OCI-LY1 (cell line): ENCODE measurements around the gene PLSCR4.

Experiments used
- H2AFZ ChIP-seq: fragments of 200-600 bp; sonication (generic), shearing (Covaris generic); 2 replicates; pipeline ENCODE4 v1.6.0; 2014; ENCODE audit warnings: antibody characterized with exemption, mild to moderate bottlenecking, low read length
- H3F3A ChIP-seq: fragments of 200-600 bp; sonication (generic), shearing (Covaris generic); 2 replicates; pipeline ENCODE4 v1.6.0; 2014; ENCODE audit warnings: mild to moderate bottlenecking, antibody characterized with exemption, low read length, moderate library complexity; ENCODE audit not compliant: insufficient read depth
- H3K27ac ChIP-seq: fragments of 200-600 bp; sonication (generic); 2 replicates; pipeline ENCODE4 v1.5.1; 2014; ENCODE audit warnings: low read length, mixed run types, mild to moderate bottlenecking, low read depth; ENCODE audit not compliant: poor library complexity, severe bottlenecking
- H3K27me3 ChIP-seq: fragments of 200-600 bp; sonication (generic); 2 replicates; pipeline ENCODE4 v1.6.0; 2014; ENCODE audit warnings: antibody characterized with exemption, mild to moderate bottlenecking, low read length, moderate library complexity; ENCODE audit not compliant: insufficient read depth
- H3K36me3 ChIP-seq: fragments of 200-600 bp; sonication (generic); 2 replicates; pipeline ENCODE4 v1.6.1; 2014; ENCODE audit warnings: mild to moderate bottlenecking, antibody characterized with exemption, low read length, moderate library complexity, mixed read lengths; ENCODE audit not compliant: insufficient read depth
- H3K4me1 ChIP-seq: fragments of 200-600 bp; sonication (generic); 2 replicates; pipeline ENCODE4 v1.5.1; 2014; ENCODE audit warnings: mild to moderate bottlenecking, low read length, moderate library complexity; ENCODE audit not compliant: insufficient read depth, severe bottlenecking
- H3K4me2 ChIP-seq: fragments of 200-600 bp; sonication (generic), shearing (Covaris generic); 2 replicates; pipeline ENCODE4 v1.6.1; 2014; ENCODE audit warnings: low read length
- H3K4me3 ChIP-seq: fragments of 200-600 bp; sonication (generic); 2 replicates; pipeline ENCODE4 v1.5.1; 2014; ENCODE audit warnings: low read length, low read depth, mild to moderate bottlenecking, mixed read lengths; ENCODE audit not compliant: poor library complexity, severe bottlenecking
- H3K79me2 ChIP-seq: fragments of 200-600 bp; shearing (Covaris generic); 2 replicates; pipeline ENCODE4 v1.6.1; 2016; ENCODE audit warnings: mixed run types, low read length, mixed read lengths; ENCODE audit not compliant: insufficient read depth
- H3K9ac ChIP-seq: fragments of 200-600 bp; sonication (generic), shearing (Covaris generic); 2 replicates; pipeline ENCODE4 v1.6.1; 2014; ENCODE audit warnings: mild to moderate bottlenecking, low read length, mixed read lengths
- H3K9me2 ChIP-seq: fragments of 200-600 bp; sonication (generic), shearing (Covaris generic); 2 replicates; pipeline ENCODE4 v1.6.1; 2014; ENCODE audit warnings: low read depth, mild to moderate bottlenecking, low read length, mixed read lengths
- H3K9me3 ChIP-seq: fragments of 200-600 bp; shearing (Covaris generic); 2 replicates; pipeline ENCODE4 v1.6.1; 2014; ENCODE audit warnings: low read length, mixed read lengths
- H4K20me1 ChIP-seq: fragments of 200-600 bp; sonication (generic), shearing (Covaris generic); 2 replicates; pipeline ENCODE4 v1.6.0; 2016; ENCODE audit warnings: mild to moderate bottlenecking, low read length; ENCODE audit not compliant: insufficient read depth
- CTCF ChIP-seq: fragments of 200-600 bp; sonication (generic), shearing (Covaris generic); IDR thresholded peaks from 2 replicates; pipeline ENCODE4 v1.5.1; 2017; ENCODE audit warnings: mild to moderate bottlenecking, antibody characterized with exemption, low read length, moderate library complexity, mixed read lengths
- EZH2 ChIP-seq: fragments of 200-600 bp; sonication (generic), shearing (Covaris generic); IDR thresholded peaks from 2 replicates; pipeline ENCODE4 v1.8.0; 2017; ENCODE audit warnings: borderline replicate concordance, mixed run types, mild to moderate bottlenecking, antibody characterized with exemption, low read length, moderate library complexity, mixed read lengths

PLSCR4 gene

DNA sequence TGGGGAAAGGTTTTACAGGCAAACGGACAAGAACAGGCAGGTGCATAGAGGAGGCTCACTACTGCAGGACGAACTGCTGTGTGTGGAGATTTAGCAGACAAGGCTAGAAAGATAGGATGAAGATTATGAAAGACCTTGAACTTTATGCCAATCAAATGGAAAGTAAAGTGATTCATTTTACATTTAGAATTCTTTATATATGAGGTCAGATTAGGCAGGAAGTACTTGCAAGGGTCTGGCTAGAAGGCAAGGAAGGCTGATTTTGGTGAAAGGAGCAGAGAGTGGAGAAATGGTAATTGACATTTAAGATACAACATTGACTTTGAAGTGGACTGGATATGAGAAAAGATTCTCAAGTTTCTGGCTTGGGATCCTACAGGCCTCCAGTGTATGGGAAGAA lies 33.6 kb downstream of the PLSCR4 start:
- Histone ChIP-seq H3K9me2 (no peaks in the 10 kb centered on the region; the same call in 1 of the 2 replicates), H3K4me2 (no peak overlapping the region), H3K27ac (no peak overlapping the region), H3F3A (no peaks in the 10 kb centered on the region), H3K4me3 (no peak overlapping the region), H3K79me2 (no peaks in the 10 kb centered on the region), H3K9ac (no peak overlapping the region), H3K27me3 (no peaks in the 10 kb centered on the region), H3K4me1 (no peaks in the 10 kb centered on the region), H2AFZ (no peak overlapping the region), H3K36me3 (no peaks in the 10 kb centered on the region), H3K9me3 (no peaks in the 10 kb centered on the region), H4K20me1 (0 out of 2 replicates have a peak, but pooled peaks cover under 1% of the 10 kb centered on the region)
- no peak for TF ChIP-seq CTCF

DNA sequence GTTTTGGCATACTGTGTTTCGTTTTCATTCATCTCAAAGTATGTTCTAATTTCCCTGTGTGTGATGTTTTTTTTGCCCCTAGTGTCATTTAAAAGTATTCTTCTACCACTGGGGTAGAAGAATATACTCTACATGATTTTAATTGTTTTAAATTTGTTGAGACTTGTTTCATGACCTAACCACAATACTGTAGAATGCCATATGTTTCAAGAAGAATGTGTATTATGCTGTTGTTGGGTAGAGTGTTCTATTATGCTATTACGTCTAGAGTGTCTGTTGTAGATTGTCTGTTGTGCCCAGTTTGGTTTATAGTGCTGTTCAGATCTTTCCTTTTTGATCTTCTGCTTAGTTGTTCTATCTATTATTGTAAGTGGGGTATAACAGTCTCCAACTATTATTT lies 36.4 kb downstream of the PLSCR4 start:
- no peaks in the 10 kb centered on the region for H3K9me3 ChIP-seq
- H3K4me1 ChIP-seq, result no peaks in the 10 kb centered on the region
- H2AFZ ChIP-seq, result no peak overlapping the region
- no peak overlapping the region for H3K4me2 ChIP-seq
- H3K4me3 ChIP-seq, result no peak overlapping the region
- TF ChIP-seq CTCF (no peak), EZH2 (no peak)
- H4K20me1 ChIP-seq, result no peaks in the 10 kb centered on the region
- H3K27ac ChIP-seq, result no peak overlapping the region
- H3K79me2 ChIP-seq, result no peaks in the 10 kb centered on the region
- H3K9me2 ChIP-seq, result no peaks in the 10 kb centered on the region; the same call in 1 of the 2 replicates
- H3K9ac ChIP-seq, result no peak overlapping the region
- no peaks in the 10 kb centered on the region for H3K36me3 ChIP-seq
- no peaks in the 10 kb centered on the region for H3F3A ChIP-seq
- H3K27me3 ChIP-seq, result no peaks in the 10 kb centered on the region

- Histone ChIP-seq H3F3A (no peaks in the 10 kb centered on the region), H2AFZ (no peak overlapping the region), H3K27me3 (no peaks in the 10 kb centered on the region), H3K4me1 (no peaks in the 10 kb centered on the region), H3K79me2 (no peaks in the 10 kb centered on the region), H3K4me2 (no peak overlapping the region), H3K4me3 (no peak overlapping the region), H4K20me1 (no peaks in the 10 kb centered on the region), H3K9ac (no peak overlapping the region), H3K9me3 (no peaks in the 10 kb centered on the region), H3K27ac (no peak overlapping the region), H3K36me3 (no peaks in the 10 kb centered on the region), H3K9me2 (no peaks in the 10 kb centered on the region)
- TF ChIP-seq EZH2 (no peak), CTCF (no peak)
These were observed 41.5 kb downstream of the PLSCR4 start for GRCh38 chr3:146209371-146209770.
